ENCODE measurements around the gene PLGRKT.

DNA sequence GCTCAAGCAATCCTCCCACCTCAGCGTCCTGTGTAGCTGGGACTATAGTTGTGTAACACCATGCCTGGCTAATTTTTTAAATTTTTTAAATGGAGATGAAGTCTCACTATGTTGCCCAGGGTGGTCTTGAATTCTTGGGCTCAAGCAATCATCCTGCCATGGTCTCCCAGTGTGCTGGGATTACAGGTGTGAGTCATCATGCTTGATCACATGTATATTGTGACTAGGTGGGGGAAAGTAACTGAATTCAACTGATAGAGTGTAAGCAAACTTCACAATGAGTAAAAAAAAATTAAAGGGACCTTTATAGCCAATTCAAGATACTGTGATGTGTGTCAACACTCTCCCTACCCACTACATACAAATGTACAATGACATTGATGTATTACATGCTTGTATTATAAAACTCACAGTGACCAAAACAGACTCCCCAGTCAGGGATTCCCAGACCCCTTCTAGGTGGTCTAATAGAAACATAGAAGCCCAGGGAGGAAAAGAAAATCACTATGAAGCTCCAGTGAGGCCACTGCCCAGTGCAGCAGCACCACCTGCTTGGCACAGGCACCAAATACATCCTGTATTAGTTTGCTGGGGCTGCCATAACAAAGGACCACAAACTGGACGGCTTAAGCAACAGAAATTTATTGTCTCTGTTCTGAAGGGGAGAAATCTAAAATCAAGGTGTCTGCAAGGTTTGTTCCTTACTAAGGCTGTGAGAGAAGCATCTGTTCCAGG lies 8.8 kb downstream of the PLGRKT start:
- TF ChIP-seq, protein P1, sequence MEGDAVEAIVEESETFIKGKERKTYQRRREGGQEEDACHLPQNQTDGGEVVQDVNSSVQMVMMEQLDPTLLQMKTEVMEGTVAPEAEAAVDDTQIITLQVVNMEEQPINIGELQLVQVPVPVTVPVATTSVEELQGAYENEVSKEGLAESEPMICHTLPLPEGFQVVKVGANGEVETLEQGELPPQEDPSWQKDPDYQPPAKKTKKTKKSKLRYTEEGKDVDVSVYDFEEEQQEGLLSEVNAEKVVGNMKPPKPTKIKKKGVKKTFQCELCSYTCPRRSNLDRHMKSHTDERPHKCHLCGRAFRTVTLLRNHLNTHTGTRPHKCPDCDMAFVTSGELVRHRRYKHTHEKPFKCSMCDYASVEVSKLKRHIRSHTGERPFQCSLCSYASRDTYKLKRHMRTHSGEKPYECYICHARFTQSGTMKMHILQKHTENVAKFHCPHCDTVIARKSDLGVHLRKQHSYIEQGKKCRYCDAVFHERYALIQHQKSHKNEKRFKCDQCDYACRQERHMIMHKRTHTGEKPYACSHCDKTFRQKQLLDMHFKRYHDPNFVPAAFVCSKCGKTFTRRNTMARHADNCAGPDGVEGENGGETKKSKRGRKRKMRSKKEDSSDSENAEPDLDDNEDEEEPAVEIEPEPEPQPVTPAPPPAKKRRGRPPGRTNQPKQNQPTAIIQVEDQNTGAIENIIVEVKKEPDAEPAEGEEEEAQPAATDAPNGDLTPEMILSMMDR (IDR thresholded peaks at IDR 0.05; ENCODE audit: low read depth, low read length, poor library complexity, severe bottlenecking): no peak
- TF ChIP-seq EZH2phosphoT487 (IDR thresholded peaks at IDR 0.05; ENCODE audit: borderline replicate concordance, low read length): no peak

All from DOHH2 (cell line).